H1 (cell line): ENCODE data around the gene HAVCR1. TPM values are rescaled to one million over a fixed set of nuclear protein-coding genes. Genes with fewer than 3 reads are reported as not detected.

ENCODE experiments used
- CTCF ChIA-PET: fragments of 300-600 bp; sonication (Branson Sonifier 250); formaldehyde crosslinking; loops from one replicate; lab custom pipeline; 2021; ENCODE audit not compliant: partially characterized antibody; lab: Charles Lee
- POLR2A ChIA-PET: fragments of 300-600 bp; sonication (Branson Sonifier 250); formaldehyde crosslinking; loops from one replicate; lab custom pipeline; 2021; ENCODE audit warnings: inconsistent platforms; ENCODE audit not compliant: partially characterized antibody; lab: Charles Lee
- DNase-seq, 2 experiments: peaks; one replicate each; pipeline versions ENCODE4 v3.0.0 to v3.0.0-alpha.2; 2010 to 2022; ENCODE audit warnings: low spot score in 2 of 2, low read depth in 1 of 2, mixed read lengths in 1 of 2
- FAIRE-seq: peaks from 2 replicates; lab custom pipeline; 2011; peaks lifted over from hg19 to GRCh38; lab: Jason Lieb, UNC
- H2AFZ ChIP-seq: 2 replicates; pipeline ENCODE4 v1.8.1; 2012; ENCODE audit warnings: low read length, inconsistent platforms
- H2AK5ac ChIP-seq: 2 replicates; pipeline ENCODE4 v1.6.1; 2013; ENCODE audit warnings: low read depth, low read length
- H2BK120ac ChIP-seq: replicated peaks from 2 replicates; pipeline ENCODE3; 2013; ENCODE audit warnings: low read depth, low read length, inconsistent platforms
- H2BK12ac ChIP-seq: 2 replicates; pipeline ENCODE4 v1.6.1; 2013; ENCODE audit warnings: low read depth, low read length
- H2BK15ac ChIP-seq: 2 replicates; pipeline ENCODE4 v1.6.1; 2013; ENCODE audit warnings: low read length
- H2BK20ac ChIP-seq: 2 replicates; pipeline ENCODE4 v1.6.1; 2013; ENCODE audit warnings: low read length
- H2BK5ac ChIP-seq: 2 replicates; pipeline ENCODE4 v1.6.1; 2013; ENCODE audit warnings: low read depth, low read length
- H3K14ac ChIP-seq: 2 replicates; pipeline ENCODE4 v1.6.1; 2013; ENCODE audit warnings: inconsistent platforms; ENCODE audit not compliant: insufficient read length
- H3K18ac ChIP-seq: 2 replicates; pipeline ENCODE4 v1.6.1; 2013; ENCODE audit warnings: low read length; ENCODE audit errors: extremely low read depth
- H3K23ac ChIP-seq: 2 replicates; pipeline ENCODE4 v1.6.1; 2013; ENCODE audit warnings: inconsistent platforms; ENCODE audit not compliant: insufficient read length
- H3K23me2 ChIP-seq: 2 replicates; pipeline ENCODE4 v1.6.1; 2013; ENCODE audit warnings: low read depth, low read length
- H3K27ac ChIP-seq: 2 replicates; pipeline ENCODE4 v1.6.1; 2011; ENCODE audit warnings: low read depth, low read length, inconsistent platforms
- H3K27me3 ChIP-seq, 4 experiments: replicated peaks in 1 of 4; 1 replicate in 1 of 4; 2 replicates in 3 of 4; pipeline versions ENCODE4 v1.6.1 to v1.8.1; 2011 to 2013; ENCODE audit warnings: low read length in 3 of 4, mild to moderate bottlenecking in 3 of 4, inconsistent platforms in 2 of 4, mixed read lengths in 2 of 4, moderate library complexity in 1 of 4; ENCODE audit not compliant: control insufficient read depth in 3 of 4, insufficient read depth in 3 of 4; ENCODE audit errors: extremely low read depth in 1 of 4
- H3K36me3 ChIP-seq, 4 experiments: 2 replicates each; pipeline versions ENCODE4 v1.6.1 to v1.8.1; 2011 to 2013; ENCODE audit warnings: mild to moderate bottlenecking in 4 of 4, low read length in 3 of 4, moderate library complexity in 2 of 4, control low read depth in 1 of 4, inconsistent platforms in 1 of 4; ENCODE audit not compliant: insufficient read depth in 4 of 4, control insufficient read depth in 2 of 4
- H3K4ac ChIP-seq: replicated peaks from 2 replicates; pipeline ENCODE3; 2013; ENCODE audit warnings: low read length, low read depth, mixed read lengths, inconsistent platforms; ENCODE audit not compliant: insufficient read length
- H3K4me1 ChIP-seq, 4 experiments: replicated peaks in 1 of 4; 1 replicate in 1 of 4; 2 replicates in 3 of 4; pipeline versions ENCODE4 v1.6.1 to v1.8.1; 2011 to 2013; ENCODE audit warnings: low read length in 3 of 4, inconsistent platforms in 2 of 4, mixed read lengths in 1 of 4; ENCODE audit not compliant: insufficient read depth in 4 of 4, control insufficient read depth in 3 of 4
- H3K4me2 ChIP-seq, 2 experiments: 2 replicates each; pipeline versions ENCODE4 v1.6.1 to v1.8.1; 2011 to 2013; ENCODE audit warnings: low read depth in 2 of 2, low read length in 2 of 2, control low read depth in 1 of 2, inconsistent platforms in 1 of 2, mild to moderate bottlenecking in 1 of 2; ENCODE audit not compliant: insufficient read depth in 1 of 2
- H3K4me3 ChIP-seq, 4 experiments: fragments of 200-600, 300-600 bp in 1 of 4; sonication (generic), shearing (Covaris generic), sonication (Bioruptor Twin) in 1 of 4; 2 replicates each; pipeline versions ENCODE4 v1.5.1 to v1.8.1; 2011 to 2016; ENCODE audit warnings: low read length in 4 of 4, low read depth in 3 of 4, control low read depth in 2 of 4, inconsistent platforms in 2 of 4, mild to moderate bottlenecking in 2 of 4, mixed read lengths in 1 of 4, moderate library complexity in 1 of 4; ENCODE audit not compliant: insufficient read depth in 2 of 4; ENCODE audit errors: extremely low read depth in 1 of 4
- H3K56ac ChIP-seq: replicated peaks from 2 replicates; pipeline ENCODE3; 2013; ENCODE audit warnings: low read depth, mild to moderate bottlenecking, mixed read lengths, low read length, inconsistent platforms; ENCODE audit not compliant: insufficient read length
- H3K79me1 ChIP-seq: 2 replicates; pipeline ENCODE4 v1.6.1; 2013; ENCODE audit warnings: low read depth, low read length, control low read depth
- H3K79me2 ChIP-seq, 2 experiments: 2 replicates each; pipeline versions ENCODE4 v1.6.1 to v1.8.1; 2012 to 2013; ENCODE audit warnings: low read length in 2 of 2, mild to moderate bottlenecking in 2 of 2, inconsistent platforms in 1 of 2; ENCODE audit not compliant: insufficient read depth in 2 of 2, control insufficient read depth in 1 of 2
- H3K9ac ChIP-seq, 4 experiments: replicated peaks in 1 of 4; 1 replicate in 1 of 4; 2 replicates in 3 of 4; pipeline versions ENCODE4 v1.6.1 to v1.8.1; 2011 to 2013; ENCODE audit warnings: low read depth in 3 of 4, low read length in 3 of 4, control low read depth in 2 of 4, mild to moderate bottlenecking in 2 of 4, moderate library complexity in 2 of 4, inconsistent platforms in 1 of 4; ENCODE audit errors: extremely low read depth in 1 of 4
- H3K9me3 ChIP-seq, 2 experiments: 2 replicates each; pipeline versions ENCODE4 v1.6.1 to v1.8.1; 2012 to 2013; ENCODE audit warnings: mild to moderate bottlenecking in 2 of 2, moderate library complexity in 2 of 2, control low read depth in 1 of 2, inconsistent platforms in 1 of 2, low read depth in 1 of 2, low read length in 1 of 2, mixed read lengths in 1 of 2; ENCODE audit not compliant: insufficient read depth in 2 of 2
- H4K20me1 ChIP-seq, 2 experiments: replicated peaks in 1 of 2; 2 replicates each; pipeline versions ENCODE3 to v1.8.1; 2011 to 2013; ENCODE audit warnings: inconsistent platforms in 2 of 2, low read length in 2 of 2, mild to moderate bottlenecking in 1 of 2; ENCODE audit not compliant: insufficient read depth in 2 of 2, control insufficient read depth in 1 of 2
- H4K5ac ChIP-seq: 2 replicates; pipeline ENCODE4 v1.6.1; 2013; ENCODE audit warnings: low read length, low read depth, mixed read lengths, inconsistent platforms; ENCODE audit not compliant: insufficient read length
- H4K8ac ChIP-seq: 2 replicates; pipeline ENCODE4 v1.8.0; 2013; ENCODE audit warnings: mild to moderate bottlenecking, moderate library complexity, low read length, inconsistent platforms; ENCODE audit not compliant: insufficient read depth; ENCODE audit errors: extremely low read depth
- H4K91ac ChIP-seq: replicated peaks from 2 replicates; pipeline ENCODE3; 2013; ENCODE audit warnings: low read length, mixed read lengths, inconsistent platforms; ENCODE audit not compliant: insufficient read length
- BACH1 ChIP-seq: IDR thresholded peaks from 2 replicates; pipeline ENCODE4 v1.6.1; 2012; ENCODE audit warnings: low read length, improper control_type of control experiment
- BCL11A ChIP-seq, 2 experiments: IDR thresholded peaks; one replicate each; pipeline ENCODE4 v1.6.1; 2011; ENCODE audit warnings: low read depth in 2 of 2, low read length in 2 of 2, mild to moderate bottlenecking in 2 of 2
- CTCF ChIP-seq, 3 experiments: IDR thresholded peaks; 1 replicate in 2 of 3; 2 replicates in 1 of 3; pipeline versions ENCODE4 v1.5.1 to v1.6.1; 2011; ENCODE audit warnings: low read length in 3 of 3, mild to moderate bottlenecking in 3 of 3, inconsistent platforms in 2 of 3, low read depth in 1 of 3, moderate library complexity in 1 of 3; ENCODE audit not compliant: insufficient read depth in 1 of 3; ENCODE audit errors: control extremely low read depth in 1 of 3
- EZH2 ChIP-seq: fragments of 200-600 bp; sonication (generic); IDR thresholded peaks from 2 replicates; pipeline ENCODE4 v1.7.1; 2012; ENCODE audit warnings: low read depth, mild to moderate bottlenecking, moderate library complexity, low read length, inconsistent platforms; ENCODE audit not compliant: severe bottlenecking
- GTF2F1 ChIP-seq: IDR thresholded peaks from 2 replicates; pipeline ENCODE4 v1.6.1; 2012; ENCODE audit warnings: low read depth, low read length, improper control_type of control experiment, borderline replicate concordance
- POLR2AphosphoS5 ChIP-seq: IDR thresholded peaks from 2 replicates; pipeline ENCODE4 v1.6.1; 2011; ENCODE audit warnings: low read depth, low read length
- POU5F1 ChIP-seq: IDR thresholded peaks from 2 replicates; pipeline ENCODE4 v1.6.1; 2011; ENCODE audit warnings: low read depth, mild to moderate bottlenecking, low read length, moderate library complexity
- SP1 ChIP-seq: IDR thresholded peaks from 2 replicates; pipeline ENCODE4 v1.6.1; 2011; ENCODE audit warnings: low read depth, low read length
- SUZ12 ChIP-seq: fragments of 200-600 bp; sonication (generic); IDR thresholded peaks from 2 replicates; pipeline ENCODE4 v1.6.1; 2012; ENCODE audit warnings: mild to moderate bottlenecking, inconsistent platforms, low read length, moderate library complexity, mixed read lengths
- TCF12 ChIP-seq: IDR thresholded peaks from 2 replicates; pipeline ENCODE4 v1.6.1; 2011; ENCODE audit warnings: low read depth, mild to moderate bottlenecking, low read length
- YY1 ChIP-seq: IDR thresholded peaks from 2 replicates; pipeline ENCODE4 v1.6.1; 2011; ENCODE audit warnings: low read depth, mild to moderate bottlenecking, low read length
- ZNF274 ChIP-seq: IDR thresholded peaks from 2 replicates; pipeline ENCODE4 v1.7.0; 2012; ENCODE audit warnings: low read length, borderline replicate concordance; ENCODE audit errors: extremely low read depth
- WGBS, 2 experiments: shearing (Covaris generic) in 1 of 2; methylation state at CpG; one replicate each; pipeline versions ENCODE4 v1.1.6 to v1.1.7; 2013 to 2015; ENCODE audit warnings: low lambda C conversion rate in 2 of 2, mixed read lengths in 2 of 2, inconsistent platforms in 1 of 2, low coverage in 1 of 2, missing lambda C conversion rate in 1 of 2; ENCODE audit not compliant: insufficient replicate concordance in 2 of 2, insufficient coverage in 1 of 2, insufficient read length in 1 of 2; ENCODE audit errors: extremely low coverage in 1 of 2, missing lambda C conversion rate in 1 of 2; 5-methylcytosine and 5-hydroxymethylcytosine counted together
- polyA plus RNA-seq, 7 experiments: library from polyadenylated mRNA; depleted of rRNA in 3 of 7; stranded (reverse) in 5 of 7; unstranded in 2 of 7; fragments of >200 nt in 5 of 7; fragments of 200-250 nt in 2 of 7; gene quantifications; 1 replicate in 5 of 7; 2 replicates in 1 of 7; 4 replicates in 1 of 7; pipeline versions ENCODE4 v1.2.1 to v1.2.3, GENCODE V29; 2011 to 2013; ENCODE audit warnings: missing spikeins in 2 of 7, mixed read lengths in 2 of 7
- total RNA-seq: library from RNA; stranded (reverse); fragmentation: NEBNext Ultra II Directional; extraction: Animal tissue kit (Norgen Biotek cat#: 25700); gene quantifications from 2 replicates; pipeline ENCODE4 v1.2.1, GENCODE V29; 2021

The HAVCR1 gene
- total and polyA plus RNA-seq, 2 of the 8 experiments (the other 6 are each of a cell fraction or from before 2014, with no cell fraction given): not detected

DNA sequence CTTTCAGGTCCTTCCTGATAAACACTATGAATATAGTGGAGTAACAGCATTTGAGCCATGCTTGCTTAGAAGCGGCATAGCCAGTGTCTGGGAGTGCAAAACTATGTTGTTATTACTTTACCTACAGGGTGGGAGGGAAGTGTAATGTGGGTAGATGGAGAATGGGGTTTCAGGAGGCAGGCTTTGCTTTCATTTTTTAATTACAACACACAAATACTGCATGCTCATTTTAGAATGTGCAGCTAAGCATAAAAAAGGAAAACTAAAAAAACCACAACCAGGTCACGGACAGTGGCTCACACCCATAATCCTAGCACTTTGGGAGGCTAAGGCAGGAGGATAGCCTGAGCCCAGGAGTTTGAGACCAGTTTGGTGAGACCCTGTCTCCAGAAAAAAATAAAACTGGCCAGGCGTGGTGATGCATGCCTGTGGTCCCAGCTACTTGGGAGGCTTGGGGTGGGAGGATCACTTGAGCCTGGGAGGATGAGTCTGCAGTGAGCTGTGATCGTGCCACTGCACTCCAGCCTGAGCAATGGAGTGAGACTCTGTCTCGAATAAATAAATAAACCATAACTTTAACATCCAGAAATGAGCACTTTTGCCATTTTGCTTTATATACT lies 20.2 kb downstream of the HAVCR1 start:
- Histone ChIP-seq H4K5ac (no peak overlapping the region), H3K23me2 (no peaks in the 10 kb centered on the region), H2BK5ac (no peak overlapping the region), H3K36me3 (no peaks in the 10 kb centered on the region), H3K4ac (no peak overlapping the region), H2AK5ac (no peak overlapping the region), H2BK20ac (no peak overlapping the region), H3K4me2 (no peak overlapping the region), H3K9me3 (no peaks in the 10 kb centered on the region), H3K9ac (no peak overlapping the region), H3K14ac (no peak overlapping the region), H3K79me1 (no peaks in the 10 kb centered on the region), H2BK15ac (no peak overlapping the region), H3K4me1 (peaks cover 0 to 3% (median 0%) of the 10 kb centered on the region in 4 experiments; a peak in 3 of 7 replicates), H3K79me2 (no peaks in the 10 kb centered on the region), H3K18ac (no peak overlapping the region; the same call in 1 of the 2 replicates), H3K4me3 (no peak overlapping the region), H4K20me1 (no peaks in the 10 kb centered on the region), H4K91ac (no peak overlapping the region), H2AFZ (no peak overlapping the region), H2BK12ac (no peak overlapping the region), H3K56ac (no peak overlapping the region), H3K23ac (no peak overlapping the region), H3K27me3 (no peaks in the 10 kb centered on the region), H2BK120ac (no peak overlapping the region), H3K27ac (no peak overlapping the region), H4K8ac (no peak overlapping the region)
- POLR2A ChIA-PET: no interaction called here
- DNase-seq: no peak
- 93% methylated on average over 5 of the region's 5 CpGs; no CpG with 5 or more reads in 1 of the 2 experiments for WGBS, 2 experiments
- no peak for FAIRE-seq
- CTCF ChIA-PET: interaction anchor here (1.0 to 2.3 kb wide), 2 partner anchors 12 to 93 kb away, joined by 4 to 6 read pairs; no protein-coding TSS in a partner anchor
- TF ChIP-seq GTF2F1 (no peak), TCF12 (no peak), BCL11A (IDR thresholded peaks at IDR 0.05; ENCODE audit: low read depth in 2 of 2, low read length in 2 of 2) (no peak), CTCF (IDR thresholded peaks at IDR 0.05; ENCODE audit: control extremely low read depth in 1 of 3, insufficient read depth in 1 of 3, low read depth in 1 of 3, low read length in 3 of 3) (no peak), ZNF274 (no peak), SUZ12 (no peak), POU5F1 (no peak), YY1 (no peak), EZH2 (no peak), BACH1 (no peak), SP1 (no peak), POLR2AphosphoS5 (no peak)
